IMR-90 (cell line): ENCODE measurements around the gene PTRHD1. TPM values are rescaled to one million over a fixed set of nuclear protein-coding genes. Genes with fewer than 3 reads are reported as not detected.
A peak's percentile ranks its signal among the peaks of the same experiment; 100 is the strongest.

Source experiments
- ATAC-seq: fragments of 200-7000 bp; cut with Tn5 transposase; 2 replicates; pipeline ENCODE4 v1.9.1; 2020; ENCODE audit warnings: low read depth, mild to moderate bottlenecking, moderate library complexity
- BruUV-seq: library from RNA; stranded (reverse); fragments of 400-500 nt; replicated peaks from 2 replicates; lab custom pipeline; 2021; lab: Mats Ljungman, UMichigan
- CTCF ChIA-PET: fragments of 300-600 bp; formaldehyde crosslinking; extraction: SDS; loops from one replicate; lab custom pipeline; 2021; ENCODE audit warnings: antibody characterized with exemption; lab: Yijun Ruan, JAX
- POLR2A ChIA-PET: fragments of 300-600 bp; sonication (Branson Sonifier 250); formaldehyde crosslinking; loops from one replicate; lab custom pipeline; 2022; ENCODE audit warnings: antibody characterized with exemption; ENCODE audit not compliant: unreplicated experiment; lab: Charles Lee
- DNase-seq: peaks from one replicate; pipeline ENCODE4 v3.0.0; 2013
- H2AFZ ChIP-seq: replicated peaks from 2 replicates; pipeline ENCODE3; 2013; ENCODE audit warnings: low read length, mild to moderate bottlenecking; ENCODE audit not compliant: poor library complexity
- H2AK5ac ChIP-seq: 2 replicates; pipeline ENCODE4 v1.6.1; 2013; ENCODE audit warnings: low read depth, low read length, inconsistent platforms
- H2AK9ac ChIP-seq: replicated peaks from 2 replicates; pipeline ENCODE3; 2013; ENCODE audit warnings: mild to moderate bottlenecking, low read depth, low read length, moderate library complexity; ENCODE audit not compliant: poor library complexity
- H2BK120ac ChIP-seq: 2 replicates; pipeline ENCODE4 v1.6.1; 2013; ENCODE audit warnings: low read depth, low read length, inconsistent platforms
- H2BK15ac ChIP-seq: 3 replicates; pipeline ENCODE4 v1.6.1; 2013; ENCODE audit warnings: low read depth, low read length, inconsistent platforms
- H2BK20ac ChIP-seq: 2 replicates; pipeline ENCODE4 v1.6.1; 2013; ENCODE audit warnings: low read depth, mild to moderate bottlenecking, inconsistent platforms, low read length, moderate library complexity
- H2BK5ac ChIP-seq: 2 replicates; pipeline ENCODE4 v1.6.1; 2013; ENCODE audit warnings: mild to moderate bottlenecking, low read depth, low read length, inconsistent platforms; ENCODE audit not compliant: poor library complexity, severe bottlenecking
- H3K14ac ChIP-seq: replicated peaks from 2 replicates; pipeline ENCODE4 v1.6.1; 2013; ENCODE audit warnings: low read depth, low read length, inconsistent platforms
- H3K18ac ChIP-seq: 2 replicates; pipeline ENCODE4 v1.6.1; 2013; ENCODE audit warnings: low read depth, low read length, control low read depth
- H3K23ac ChIP-seq: 2 replicates; pipeline ENCODE4 v1.6.1; 2013; ENCODE audit warnings: low read depth, low read length, inconsistent platforms
- H3K27ac ChIP-seq: 2 replicates; pipeline ENCODE4 v1.5.1; 2013; ENCODE audit warnings: mild to moderate bottlenecking, control low read depth, low read length; ENCODE audit not compliant: insufficient read depth
- H3K27me3 ChIP-seq: 2 replicates; pipeline ENCODE4 v1.6.1; 2013; ENCODE audit warnings: low read length; ENCODE audit not compliant: control insufficient read depth, insufficient read depth
- H3K36me3 ChIP-seq: 2 replicates; pipeline ENCODE4 v1.6.1; 2013; ENCODE audit warnings: low read length, mixed read lengths; ENCODE audit not compliant: control insufficient read depth, insufficient read depth
- H3K4ac ChIP-seq: 2 replicates; pipeline ENCODE4 v1.6.1; 2013; ENCODE audit warnings: low read depth, low read length, inconsistent platforms
- H3K4me1 ChIP-seq: 2 replicates; pipeline ENCODE4 v1.6.1; 2013; ENCODE audit warnings: low read length, mixed read lengths; ENCODE audit not compliant: control insufficient read depth, insufficient read depth
- H3K4me2 ChIP-seq: 2 replicates; pipeline ENCODE4 v1.6.1; 2013; ENCODE audit warnings: low read depth, mild to moderate bottlenecking, control low read depth, low read length, moderate library complexity
- H3K4me3 ChIP-seq: 2 replicates; pipeline ENCODE4 v1.5.1; 2013; ENCODE audit warnings: low read depth, mild to moderate bottlenecking, control low read depth, low read length, moderate library complexity; ENCODE audit not compliant: insufficient read depth
- H3K56ac ChIP-seq: 2 replicates; pipeline ENCODE4 v1.6.1; 2013; ENCODE audit warnings: low read length, inconsistent platforms; ENCODE audit not compliant: insufficient read depth; ENCODE audit errors: extremely low read depth
- H3K79me1 ChIP-seq, 2 experiments: 2 replicates each; pipeline ENCODE4 v1.6.1; 2013; ENCODE audit warnings: low read length in 2 of 2, inconsistent platforms in 1 of 2, low read depth in 1 of 2
- H3K9ac ChIP-seq: 2 replicates; pipeline ENCODE4 v1.6.1; 2013; ENCODE audit warnings: low read depth, low read length, control low read depth
- H3K9me1 ChIP-seq: 2 replicates; pipeline ENCODE4 v1.6.1; 2013; ENCODE audit warnings: low read length, inconsistent platforms; ENCODE audit not compliant: insufficient read depth
- H3K9me3 ChIP-seq: 2 replicates; pipeline ENCODE4 v1.6.1; 2013; ENCODE audit warnings: low read length; ENCODE audit not compliant: control insufficient read depth, insufficient read depth
- H4K20me1 ChIP-seq: 2 replicates; pipeline ENCODE4 v1.6.1; 2013; ENCODE audit warnings: low read length, inconsistent platforms; ENCODE audit not compliant: insufficient read depth
- H4K5ac ChIP-seq: 2 replicates; pipeline ENCODE4 v1.6.1; 2013; ENCODE audit warnings: mild to moderate bottlenecking, low read depth, low read length, control low read depth
- H4K8ac ChIP-seq, 2 experiments: 2 replicates each; pipeline ENCODE4 v1.6.1; 2013; ENCODE audit warnings: low read depth in 2 of 2, low read length in 2 of 2, control low read depth in 1 of 2, inconsistent platforms in 1 of 2
- H4K91ac ChIP-seq: 2 replicates; pipeline ENCODE4 v1.6.1; 2013; ENCODE audit warnings: low read depth, low read length, inconsistent platforms; ENCODE audit not compliant: insufficient read depth
- BHLHE40 ChIP-seq: fragments of 150-350 bp; IDR thresholded peaks from 2 replicates; pipeline ENCODE4 v1.6.1; 2016; ENCODE audit warnings: mild to moderate bottlenecking, low read depth, low read length
- CTCF ChIP-seq: conservative IDR thresholded peaks from 2 replicates; pipeline ENCODE4 v1.5.1; 2012; ENCODE audit warnings: mild to moderate bottlenecking, low read depth, low read length, improper control_type of control experiment
- FOS ChIP-seq: fragments of 150-350 bp; IDR thresholded peaks from 2 replicates; pipeline ENCODE4 v1.6.1; 2016; ENCODE audit warnings: low read depth, low read length
- MAFK ChIP-seq: IDR thresholded peaks from 2 replicates; pipeline ENCODE4 v1.6.1; 2012; ENCODE audit warnings: low read depth, low read length, improper control_type of control experiment
- MAZ ChIP-seq: IDR thresholded peaks from 2 replicates; pipeline ENCODE4 v1.6.1; 2012; ENCODE audit warnings: low read depth, mild to moderate bottlenecking, low read length, improper control_type of control experiment, moderate library complexity, borderline replicate concordance
- MXI1 ChIP-seq: IDR thresholded peaks from 2 replicates; pipeline ENCODE4 v1.6.1; 2012; ENCODE audit warnings: low read depth, mild to moderate bottlenecking, low read length, moderate library complexity, borderline replicate concordance
- NFE2L2 ChIP-seq: fragments of 150-350 bp; IDR thresholded peaks from 2 replicates; pipeline ENCODE4 v1.6.1; 2016; ENCODE audit warnings: low read depth, mild to moderate bottlenecking, low read length
- POLR2A ChIP-seq: IDR thresholded peaks from 2 replicates; pipeline ENCODE4 v1.6.1; 2012; ENCODE audit warnings: mild to moderate bottlenecking, low read depth, low read length
- RAD21 ChIP-seq: IDR thresholded peaks from 2 replicates; pipeline ENCODE4 v1.6.1; 2012; ENCODE audit warnings: low read length, improper control_type of control experiment
- RFX5 ChIP-seq: IDR thresholded peaks from 2 replicates; pipeline ENCODE4 v1.8.0; 2012; ENCODE audit warnings: low read depth, mild to moderate bottlenecking, low read length, moderate library complexity
- SMC3 ChIP-seq: fragments of 150-350 bp; IDR thresholded peaks from 2 replicates; pipeline ENCODE4 v1.6.1; 2016; ENCODE audit warnings: low read depth, mild to moderate bottlenecking, antibody characterized with exemption, low read length, moderate library complexity
- WGBS, 2 experiments: methylation state at CpG; one replicate each; pipeline versions ENCODE4 v1.1.5 to v1.1.7; 2013; ENCODE audit warnings: missing lambda C conversion rate in 2 of 2; ENCODE audit not compliant: insufficient read length in 1 of 2; ENCODE audit errors: extremely low coverage in 2 of 2; 5-methylcytosine and 5-hydroxymethylcytosine counted together
- dilution Hi-C: fragments of 300-500 bp; cut with HindIII; formaldehyde crosslinking; loops from one replicate; pipeline ENCODE4 v1.14.3; 2018; ENCODE audit warnings: low sequenced_read_pairs; ENCODE audit not compliant: unreplicated experiment
- in situ Hi-C: fragments of 300-500 bp; cut with MboI; formaldehyde crosslinking; loops from 3 replicates; pipeline ENCODE4 v1.14.3; 2019; ENCODE audit warnings: low sequenced_read_pairs, inconsistent platforms, mixed read lengths
- intact Hi-C: fragments of 100-400 bp; cut with micrococcal nuclease; formaldehyde crosslinking; loops from 2 replicates; pipeline ENCODE4 v1.10.0; 2022
- polyA plus RNA-seq, 3 experiments: library from polyadenylated mRNA; depleted of rRNA; stranded (reverse); fragments of >200 nt; gene quantifications; 2 replicates each; pipeline ENCODE4 v1.2.3, GENCODE V29; 2012; ENCODE audit warnings: low replicate concordance in 1 of 3
- total RNA-seq: library from RNA; depleted of rRNA; stranded (reverse); fragments of >200 nt; gene quantifications from 2 replicates; pipeline ENCODE4 v1.2.3, GENCODE V29; 2012
- TF ChIP-seq, protein P1 (sequence below): fragments of 150-350 bp; IDR thresholded peaks from 2 replicates; pipeline ENCODE4 v1.6.1; 2017; ENCODE audit warnings: mild to moderate bottlenecking, antibody characterized with exemption, low read length, low read depth
- TF ChIP-seq, protein P2 (sequence below): fragments of 150-350 bp; IDR thresholded peaks from 2 replicates; pipeline ENCODE4 v1.6.1; 2016; ENCODE audit warnings: low read depth, mild to moderate bottlenecking, low read length, moderate library complexity, borderline replicate concordance

PTRHD1 gene
- total and polyA plus RNA-seq, 2 of the 4 experiments (the other 2 are of a cell fraction): 11.7 to 30.9 TPM

DNA sequence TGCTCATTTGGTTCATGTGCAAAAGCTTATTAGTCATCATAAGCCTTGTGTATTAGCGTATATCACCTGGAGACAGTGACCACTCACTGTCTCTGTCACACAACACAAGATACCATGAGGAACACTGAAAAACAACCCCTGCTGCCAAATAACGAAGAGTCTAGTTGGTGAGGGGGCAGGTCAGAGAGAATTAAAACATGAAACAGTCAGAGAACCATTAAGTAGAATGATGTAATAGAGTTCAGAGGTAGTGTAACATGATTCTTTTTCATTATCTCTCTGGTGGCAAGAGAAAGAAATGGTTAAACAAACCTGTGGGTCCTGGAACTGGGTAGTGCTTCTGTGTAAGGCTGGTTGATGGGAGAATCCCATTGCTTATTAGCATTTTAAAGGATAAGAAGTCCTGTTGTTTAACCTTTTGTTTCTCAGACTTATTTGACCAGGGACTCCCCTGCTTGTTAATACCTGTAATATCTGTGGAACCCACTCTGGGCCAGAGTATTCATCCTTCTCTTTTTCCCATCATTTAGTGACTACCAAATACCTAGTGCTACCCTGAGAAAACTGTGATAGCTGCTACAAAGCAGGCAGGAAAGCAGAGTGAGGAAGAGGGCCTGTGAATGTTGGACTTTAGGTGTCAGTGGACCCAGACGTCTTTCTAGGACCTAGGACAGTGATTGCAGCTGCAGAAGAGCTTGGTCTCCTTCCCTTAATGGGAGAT, 38.0 kb downstream of the PTRHD1 start:
- intact Hi-C loops: no loop called here
- Histone ChIP-seq H3K27me3 (no peaks in the 10 kb centered on the region), H3K14ac (no peak overlapping the region), H3K4me3 (no peak overlapping the region), H3K36me3 (peaks cover 6% of the 10 kb centered on the region), H2BK5ac (no peak overlapping the region), H4K20me1 (no peaks in the 10 kb centered on the region), H3K9me1 (peaks cover 3% of the 10 kb centered on the region; the same call in 1 of the 2 replicates), H3K56ac (no peak overlapping the region), H4K91ac (no peak overlapping the region), H2AFZ (no peak overlapping the region), H3K4me1 (no peaks in the 10 kb centered on the region), H2AK5ac (no peak overlapping the region), H3K4ac (no peak overlapping the region), H3K23ac (no peak overlapping the region), H2BK120ac (no peak overlapping the region), H3K4me2 (no peak overlapping the region), H3K9me3 (no peaks in the 10 kb centered on the region), H3K18ac (no peak overlapping the region), H2BK20ac (no peak overlapping the region), H3K27ac (no peak overlapping the region), H3K79me1 (no peaks in the 10 kb centered on the region), H2BK15ac (no peak overlapping the region), H4K8ac (no peak overlapping the region), H2AK9ac (no peak overlapping the region), H4K5ac (no peak overlapping the region), H3K9ac (no peak overlapping the region)
- TF ChIP-seq BHLHE40: no peak
- no peak for TF ChIP-seq CTCF
- no peak for TF ChIP-seq RFX5
- TF ChIP-seq POLR2A: no peak
- no peak for TF ChIP-seq RAD21
- TF ChIP-seq, protein P1, sequence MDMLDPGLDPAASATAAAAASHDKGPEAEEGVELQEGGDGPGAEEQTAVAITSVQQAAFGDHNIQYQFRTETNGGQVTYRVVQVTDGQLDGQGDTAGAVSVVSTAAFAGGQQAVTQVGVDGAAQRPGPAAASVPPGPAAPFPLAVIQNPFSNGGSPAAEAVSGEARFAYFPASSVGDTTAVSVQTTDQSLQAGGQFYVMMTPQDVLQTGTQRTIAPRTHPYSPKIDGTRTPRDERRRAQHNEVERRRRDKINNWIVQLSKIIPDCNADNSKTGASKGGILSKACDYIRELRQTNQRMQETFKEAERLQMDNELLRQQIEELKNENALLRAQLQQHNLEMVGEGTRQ: no peak
- TF ChIP-seq MAZ: no peak
- TF ChIP-seq FOS: no peak
- TF ChIP-seq MXI1: no peak
- no peak for TF ChIP-seq MAFK
- TF ChIP-seq NFE2L2: no peak
- no peak for TF ChIP-seq SMC3
- TF ChIP-seq, protein P2, sequence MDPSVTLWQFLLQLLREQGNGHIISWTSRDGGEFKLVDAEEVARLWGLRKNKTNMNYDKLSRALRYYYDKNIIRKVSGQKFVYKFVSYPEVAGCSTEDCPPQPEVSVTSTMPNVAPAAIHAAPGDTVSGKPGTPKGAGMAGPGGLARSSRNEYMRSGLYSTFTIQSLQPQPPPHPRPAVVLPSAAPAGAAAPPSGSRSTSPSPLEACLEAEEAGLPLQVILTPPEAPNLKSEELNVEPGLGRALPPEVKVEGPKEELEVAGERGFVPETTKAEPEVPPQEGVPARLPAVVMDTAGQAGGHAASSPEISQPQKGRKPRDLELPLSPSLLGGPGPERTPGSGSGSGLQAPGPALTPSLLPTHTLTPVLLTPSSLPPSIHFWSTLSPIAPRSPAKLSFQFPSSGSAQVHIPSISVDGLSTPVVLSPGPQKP: no peak
- ChIA-PET CTCF (no interaction called here), POLR2A (no interaction called here)
- peak; percentile 28 for DNase-seq
- in situ Hi-C loops: no loop called here
- BruUV-seq: no TSS peak
- dilution Hi-C loops: no loop called here
- WGBS, 2 experiments: 40% methylated on average over 1 of the region's 3 CpGs; no CpG with 5 or more reads in 1 of the 2 experiments
- no peak for ATAC-seq
